GM18867 (cell line): ENCODE measurements around the gene INTS15.
"Not testable (repeated sequence)": the region's sequence is repeated elsewhere in the genome, so short reads cannot be mapped to it uniquely, and the experiment has no call there.

Experiments
- ATAC-seq: cut with Tn5 transposase; IDR thresholded peaks from one replicate; pipeline ENCODE4 v1.9.1; 2021; ENCODE audit warnings: mild to moderate bottlenecking, moderate library complexity; ENCODE audit not compliant: unreplicated experiment

INTS15 gene

GRCh38 chr7:6616854-6617643, 27.2 kb downstream of the INTS15 start:
- ATAC-seq = no peak

- ATAC-seq = no peak
Measured at GRCh38 chr7:6618621-6619020, 28.8 kb downstream of the INTS15 start.

- ATAC-seq = no peak
Measured at GRCh38 chr7:6619961-6620360, 30.1 kb downstream of the INTS15 start.

- no peak for ATAC-seq
Measured at GRCh38 chr7:6621195-6622133, 31.6 kb downstream of the INTS15 start.

GRCh38 chr7:6622134-6622710, 32.4 kb downstream of the INTS15 start:
- ATAC-seq = no peak

GRCh38 chr7:6623589-6624245, 33.9 kb downstream of the INTS15 start:
- ATAC-seq = peak; percentile 50

GRCh38 chr7:6624246-6624611, 34.4 kb downstream of the INTS15 start:
- no peak for ATAC-seq

GRCh38 chr7:6628045-6628444, 38.2 kb downstream of the INTS15 start:
- ATAC-seq = no peak

- no peak for ATAC-seq
Measured at GRCh38 chr7:6630007-6630849, 40.4 kb downstream of the INTS15 start.

- ATAC-seq = no peak
Measured at GRCh38 chr7:6631605-6632004, 41.8 kb downstream of the INTS15 start.

- no peak for ATAC-seq
Measured at GRCh38 chr7:6634021-6634420, 44.2 kb downstream of the INTS15 start.

GRCh38 chr7:6634971-6635370, 45.1 kb downstream of the INTS15 start:
- not testable (repeated sequence) for ATAC-seq

GRCh38 chr7:6636741-6637543, 47.1 kb downstream of the INTS15 start, which contains the start of gene ZNF316:
ZNF316 (plus strand) TSS chr7:6637318; CDS start chr7:6642410, 5,092 bp downstream.
- ATAC-seq = peak; percentile 77

GRCh38 chr7:6637544-6638229, 47.9 kb downstream of the INTS15 start:
- ATAC-seq = peak; percentile 80

GRCh38 chr7:6639032-6639431, 49.2 kb downstream of the INTS15 start:
- ATAC-seq = no peak

GRCh38 chr7:6639627-6640026, 49.8 kb downstream of the INTS15 start:
- ATAC-seq = no peak

GRCh38 chr7:6640246-6640721, 50.5 kb downstream of the INTS15 start:
- ATAC-seq = no peak

- no peak for ATAC-seq
Measured at GRCh38 chr7:6641305-6642035, 51.6 kb downstream of the INTS15 start.
